ENCODE data around the gene PDZD7.

DNA sequence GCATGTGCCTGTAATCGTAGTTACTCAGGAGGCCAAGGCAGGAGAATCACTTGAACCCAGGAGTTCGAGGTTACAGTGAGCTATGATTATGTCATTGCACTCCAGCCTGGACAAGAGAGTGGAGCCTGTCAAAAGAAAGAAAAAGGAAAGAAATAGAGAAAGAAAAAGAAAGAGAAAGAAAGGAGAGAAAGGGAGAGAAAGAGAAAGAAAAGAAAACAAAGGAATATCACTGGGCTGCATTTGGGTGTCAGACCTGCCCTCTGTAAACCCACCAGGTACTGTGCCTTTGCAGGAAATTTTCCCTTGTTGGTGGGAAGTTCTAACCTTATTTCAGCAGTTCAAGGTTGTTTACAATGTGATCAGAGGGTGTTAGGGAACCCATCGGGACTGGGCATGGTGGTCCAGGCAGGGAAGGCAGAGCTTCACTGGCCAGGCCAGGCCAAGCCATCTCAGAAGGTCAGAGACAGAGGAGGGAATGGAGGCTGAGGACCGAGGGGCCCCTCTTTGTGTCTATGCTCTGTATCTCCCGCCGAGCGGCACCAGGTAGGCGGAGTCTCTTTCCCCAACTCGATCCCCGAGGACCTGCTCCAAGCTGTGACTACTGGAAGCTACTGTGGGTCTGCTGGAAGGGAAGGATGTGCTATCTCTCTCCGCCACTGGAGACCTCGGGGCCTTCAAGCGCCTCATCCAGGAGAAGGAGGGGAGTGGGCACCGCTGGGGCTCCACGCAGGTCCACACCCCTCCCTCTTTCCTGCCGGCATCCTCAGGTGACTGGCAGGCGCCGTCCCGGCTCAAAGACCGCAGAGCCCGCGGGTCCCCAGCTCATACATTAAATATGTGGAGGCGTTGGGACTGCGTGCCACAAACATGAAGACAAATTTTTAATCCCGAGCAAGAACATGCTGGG lies 15.7 kb upstream of the PDZD7 start:
- TF ChIP-seq, protein P1, sequence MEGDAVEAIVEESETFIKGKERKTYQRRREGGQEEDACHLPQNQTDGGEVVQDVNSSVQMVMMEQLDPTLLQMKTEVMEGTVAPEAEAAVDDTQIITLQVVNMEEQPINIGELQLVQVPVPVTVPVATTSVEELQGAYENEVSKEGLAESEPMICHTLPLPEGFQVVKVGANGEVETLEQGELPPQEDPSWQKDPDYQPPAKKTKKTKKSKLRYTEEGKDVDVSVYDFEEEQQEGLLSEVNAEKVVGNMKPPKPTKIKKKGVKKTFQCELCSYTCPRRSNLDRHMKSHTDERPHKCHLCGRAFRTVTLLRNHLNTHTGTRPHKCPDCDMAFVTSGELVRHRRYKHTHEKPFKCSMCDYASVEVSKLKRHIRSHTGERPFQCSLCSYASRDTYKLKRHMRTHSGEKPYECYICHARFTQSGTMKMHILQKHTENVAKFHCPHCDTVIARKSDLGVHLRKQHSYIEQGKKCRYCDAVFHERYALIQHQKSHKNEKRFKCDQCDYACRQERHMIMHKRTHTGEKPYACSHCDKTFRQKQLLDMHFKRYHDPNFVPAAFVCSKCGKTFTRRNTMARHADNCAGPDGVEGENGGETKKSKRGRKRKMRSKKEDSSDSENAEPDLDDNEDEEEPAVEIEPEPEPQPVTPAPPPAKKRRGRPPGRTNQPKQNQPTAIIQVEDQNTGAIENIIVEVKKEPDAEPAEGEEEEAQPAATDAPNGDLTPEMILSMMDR (conservative IDR thresholded peaks at IDR 0.05; ENCODE audit: low read depth, low read length) = 0 out of 2 replicates have a peak, but pooled peaks have one; percentile 15
- no peak for TF ChIP-seq EZH2 (IDR thresholded peaks at IDR 0.05; ENCODE audit: borderline replicate concordance, low read depth, low read length, poor library complexity, severe bottlenecking)

All from A673 (cell line).